ENCODE measurements around the gene CAPN7.

The CAPN7 gene

GRCh38 chr3:15255215-15255614, 49.2 kb downstream of the CAPN7 start:
- no peak overlapping the region for H2AFZ ChIP-seq (ENCODE audit: low read length)
- H3K4ac ChIP-seq (ENCODE audit: low read length): no peak overlapping the region
- no peak overlapping the region for H2AK5ac ChIP-seq (ENCODE audit: low read depth, low read length)
- H4K8ac ChIP-seq (ENCODE audit: low read depth, low read length): no peak overlapping the region
- H3K9me3 ChIP-seq (replicated peaks in 1 of 2; ENCODE audit: control insufficient read depth in 2 of 2, insufficient read depth in 1 of 2, low read depth in 1 of 2, low read length in 2 of 2): no peaks in the 10 kb centered on the region
- H3K14ac ChIP-seq (ENCODE audit: low read length): no peak overlapping the region
- no peak overlapping the region for H3K27ac ChIP-seq (replicated peaks; ENCODE audit: low read length)
- H2BK5ac ChIP-seq (ENCODE audit: low read length): no peak overlapping the region
- no peak overlapping the region for H2BK12ac ChIP-seq (ENCODE audit: low read length)
- H2BK120ac ChIP-seq (ENCODE audit: low read depth, low read length): no peak overlapping the region
- DNase-seq (ENCODE audit: low spot score): no peak
- H3K23ac ChIP-seq (ENCODE audit: low read depth, low read length, poor library complexity): no peak overlapping the region
- H3K9ac ChIP-seq (ENCODE audit: low read depth, low read length, poor library complexity): no peak overlapping the region
- no peak overlapping the region for H3K18ac ChIP-seq (ENCODE audit: low read length)
- H3K36me3 ChIP-seq (replicated peaks in 1 of 2; ENCODE audit: control insufficient read depth in 2 of 2, insufficient read depth in 2 of 2, low read length in 2 of 2): peaks cover 15 to 98% of the 10 kb centered on the region in 2 donors
- no peak overlapping the region for H4K91ac ChIP-seq (ENCODE audit: low read depth, low read length, poor library complexity)
- no CpG with 5 or more reads among the region's 2 CpGs for WGBS, 2 donors (ENCODE audit: extremely low coverage in 2 of 2, insufficient read length in 2 of 2, insufficient replicate concordance in 1 of 2)
- no peaks in the 10 kb centered on the region for H3K27me3 ChIP-seq (ENCODE audit: control insufficient read depth in 3 of 3, insufficient read depth in 3 of 3, low read depth in 1 of 3, low read length in 3 of 3)
- no peak overlapping the region for H3K4me3 ChIP-seq (ENCODE audit: low read length in 2 of 2)
- H2BK15ac ChIP-seq (ENCODE audit: low read length): no peak overlapping the region
- no peaks in the 10 kb centered on the region for H3K79me1 ChIP-seq (ENCODE audit: low read depth, low read length)
- no peaks in the 10 kb centered on the region for H3K4me1 ChIP-seq (ENCODE audit: control insufficient read depth in 2 of 2, insufficient read depth in 1 of 2, low read depth in 1 of 2, low read length in 2 of 2)
- H3K4me2 ChIP-seq (ENCODE audit: insufficient read depth, low read length, poor library complexity, severe bottlenecking): no peak overlapping the region

DNA sequence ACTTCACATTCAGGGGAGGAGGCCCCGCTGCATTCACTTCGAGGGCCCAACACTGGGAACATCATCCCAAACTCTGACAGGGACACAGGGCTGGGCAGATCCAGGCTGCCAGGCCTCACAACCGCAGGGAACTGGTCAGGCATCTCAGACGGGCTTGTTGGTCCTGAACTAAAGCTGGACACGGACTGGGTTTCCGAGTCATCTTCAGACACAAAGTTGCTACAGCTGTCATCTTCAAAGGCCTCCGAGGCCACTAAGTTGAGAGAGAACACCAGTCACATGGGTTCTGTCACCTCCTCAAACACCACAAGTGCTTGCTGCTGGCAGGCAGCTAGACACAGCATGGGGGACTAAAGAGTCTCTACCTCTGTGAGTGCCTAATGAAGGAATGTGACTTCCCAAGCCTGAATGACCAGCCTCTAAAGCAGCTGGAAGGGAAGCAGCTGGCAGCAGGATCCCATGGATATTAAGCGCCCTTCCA, 50.9 kb downstream of the CAPN7 start:
- no peak overlapping the region for H2BK12ac ChIP-seq (ENCODE audit: low read length)
- H4K8ac ChIP-seq (ENCODE audit: low read depth, low read length): no peak overlapping the region
- H4K91ac ChIP-seq (ENCODE audit: low read depth, low read length, poor library complexity): no peak overlapping the region
- H3K9me3 ChIP-seq (replicated peaks in 1 of 2; ENCODE audit: control insufficient read depth in 2 of 2, insufficient read depth in 1 of 2, low read depth in 1 of 2, low read length in 2 of 2): no peaks in the 10 kb centered on the region
- H3K18ac ChIP-seq (ENCODE audit: low read length): no peak overlapping the region
- no peak overlapping the region for H3K27ac ChIP-seq (replicated peaks; ENCODE audit: low read length)
- no peak overlapping the region for H3K4ac ChIP-seq (ENCODE audit: low read length)
- no peak overlapping the region for H2BK5ac ChIP-seq (ENCODE audit: low read length)
- no peak overlapping the region for H2AFZ ChIP-seq (ENCODE audit: low read length)
- H3K27me3 ChIP-seq (ENCODE audit: control insufficient read depth in 3 of 3, insufficient read depth in 3 of 3, low read depth in 1 of 3, low read length in 3 of 3): no peaks in the 10 kb centered on the region
- no CpG with 5 or more reads among the region's 8 CpGs for WGBS, 2 donors (ENCODE audit: extremely low coverage in 2 of 2, insufficient read length in 2 of 2, insufficient replicate concordance in 1 of 2)
- H3K4me3 ChIP-seq (ENCODE audit: low read length in 2 of 2): no peak overlapping the region
- no peaks in the 10 kb centered on the region for H3K4me1 ChIP-seq (ENCODE audit: control insufficient read depth in 2 of 2, insufficient read depth in 1 of 2, low read depth in 1 of 2, low read length in 2 of 2)
- no peak overlapping the region for H3K14ac ChIP-seq (ENCODE audit: low read length)
- H3K23ac ChIP-seq (ENCODE audit: low read depth, low read length, poor library complexity): no peak overlapping the region
- no peak for DNase-seq (ENCODE audit: low spot score)
- H2AK5ac ChIP-seq (ENCODE audit: low read depth, low read length): no peak overlapping the region
- no peaks in the 10 kb centered on the region for H3K79me1 ChIP-seq (ENCODE audit: low read depth, low read length)
- peak overlapping the region; percentile 72 for H3K9ac ChIP-seq (ENCODE audit: low read depth, low read length, poor library complexity)
- H3K4me2 ChIP-seq (ENCODE audit: insufficient read depth, low read length, poor library complexity, severe bottlenecking): no peak overlapping the region
- H2BK120ac ChIP-seq (ENCODE audit: low read depth, low read length): no peak overlapping the region
- H3K36me3 ChIP-seq (replicated peaks in 1 of 2; ENCODE audit: control insufficient read depth in 2 of 2, insufficient read depth in 2 of 2, low read length in 2 of 2): peaks cover 13 to 83% of the 10 kb centered on the region in 2 donors
- H2BK15ac ChIP-seq (ENCODE audit: low read length): no peak overlapping the region

GRCh38 chr3:15258720-15259119, 52.7 kb downstream of the CAPN7 start:
- H2BK12ac ChIP-seq (ENCODE audit: low read length): no peak overlapping the region
- no peaks in the 10 kb centered on the region for H3K9me3 ChIP-seq (replicated peaks in 1 of 2; ENCODE audit: control insufficient read depth in 2 of 2, insufficient read depth in 1 of 2, low read depth in 1 of 2, low read length in 2 of 2)
- no CpG with 5 or more reads among the region's 7 CpGs for WGBS, 2 donors (ENCODE audit: extremely low coverage in 2 of 2, insufficient read length in 2 of 2, insufficient replicate concordance in 1 of 2)
- H3K23ac ChIP-seq (ENCODE audit: low read depth, low read length, poor library complexity): no peak overlapping the region
- peaks cover 11 to 64% of the 10 kb centered on the region in 2 donors for H3K36me3 ChIP-seq (replicated peaks in 1 of 2; ENCODE audit: control insufficient read depth in 2 of 2, insufficient read depth in 2 of 2, low read length in 2 of 2)
- no peak overlapping the region for H4K8ac ChIP-seq (ENCODE audit: low read depth, low read length)
- H3K4me3 ChIP-seq (ENCODE audit: low read length in 2 of 2): no peak overlapping the region
- H3K9ac ChIP-seq (ENCODE audit: low read depth, low read length, poor library complexity): no peak overlapping the region
- H4K91ac ChIP-seq (ENCODE audit: low read depth, low read length, poor library complexity): no peak overlapping the region
- H2BK5ac ChIP-seq (ENCODE audit: low read length): no peak overlapping the region
- no peaks in the 10 kb centered on the region for H3K4me1 ChIP-seq (ENCODE audit: control insufficient read depth in 2 of 2, insufficient read depth in 1 of 2, low read depth in 1 of 2, low read length in 2 of 2)
- H2BK120ac ChIP-seq (ENCODE audit: low read depth, low read length): no peak overlapping the region
- no peak overlapping the region for H3K4ac ChIP-seq (ENCODE audit: low read length)
- no peak overlapping the region for H2AK5ac ChIP-seq (ENCODE audit: low read depth, low read length)
- no peak overlapping the region for H3K18ac ChIP-seq (ENCODE audit: low read length)
- DNase-seq (ENCODE audit: low spot score): no peak
- no peak overlapping the region for H2BK15ac ChIP-seq (ENCODE audit: low read length)
- H3K4me2 ChIP-seq (ENCODE audit: insufficient read depth, low read length, poor library complexity, severe bottlenecking): no peak overlapping the region
- no peaks in the 10 kb centered on the region for H3K79me1 ChIP-seq (ENCODE audit: low read depth, low read length)
- no peak overlapping the region for H3K14ac ChIP-seq (ENCODE audit: low read length)
- no peak overlapping the region for H2AFZ ChIP-seq (ENCODE audit: low read length)
- no peaks in the 10 kb centered on the region for H3K27me3 ChIP-seq (ENCODE audit: control insufficient read depth in 3 of 3, insufficient read depth in 3 of 3, low read depth in 1 of 3, low read length in 3 of 3)
- H3K27ac ChIP-seq (replicated peaks; ENCODE audit: low read length): no peak overlapping the region

- Histone ChIP-seq H3K9me3 (replicated peaks in 1 of 2; ENCODE audit: control insufficient read depth in 2 of 2, insufficient read depth in 1 of 2, low read depth in 1 of 2, low read length in 2 of 2) (no peaks in the 10 kb centered on the region), H3K9ac (ENCODE audit: low read depth, low read length, poor library complexity) (no peak overlapping the region), H2BK5ac (ENCODE audit: low read length) (no peak overlapping the region), H4K8ac (ENCODE audit: low read depth, low read length) (no peak overlapping the region), H3K4me2 (ENCODE audit: insufficient read depth, low read length, poor library complexity, severe bottlenecking) (no peak overlapping the region), H3K79me1 (ENCODE audit: low read depth, low read length) (no peaks in the 10 kb centered on the region), H3K23ac (ENCODE audit: low read depth, low read length, poor library complexity) (no peak overlapping the region), H3K4ac (ENCODE audit: low read length) (no peak overlapping the region), H3K14ac (ENCODE audit: low read length) (no peak overlapping the region), H3K27me3 (ENCODE audit: control insufficient read depth in 3 of 3, insufficient read depth in 3 of 3, low read depth in 1 of 3, low read length in 3 of 3) (no peaks in the 10 kb centered on the region), H3K27ac (replicated peaks; ENCODE audit: low read length) (no peak overlapping the region), H2BK120ac (ENCODE audit: low read depth, low read length) (no peak overlapping the region), H3K4me3 (ENCODE audit: low read length in 2 of 2) (no peak overlapping the region), H2AFZ (ENCODE audit: low read length) (no peak overlapping the region), H3K18ac (ENCODE audit: low read length) (no peak overlapping the region), H3K36me3 (replicated peaks in 1 of 2; ENCODE audit: control insufficient read depth in 2 of 2, insufficient read depth in 2 of 2, low read length in 2 of 2) (peaks cover 11 to 46% of the 10 kb centered on the region in 2 donors), H4K91ac (ENCODE audit: low read depth, low read length, poor library complexity) (no peak overlapping the region), H2AK5ac (ENCODE audit: low read depth, low read length) (no peak overlapping the region), H3K4me1 (ENCODE audit: control insufficient read depth in 2 of 2, insufficient read depth in 1 of 2, low read depth in 1 of 2, low read length in 2 of 2) (no peaks in the 10 kb centered on the region), H2BK15ac (ENCODE audit: low read length) (no peak overlapping the region), H2BK12ac (ENCODE audit: low read length) (no peak overlapping the region)
- no peak for DNase-seq (ENCODE audit: low spot score)
- WGBS, 2 donors (ENCODE audit: extremely low coverage in 2 of 2, insufficient read length in 2 of 2, insufficient replicate concordance in 1 of 2): no CpG with 5 or more reads among the region's 4 CpGs
These were observed 54.5 kb downstream of the CAPN7 start for GRCh38 chr3:15260531-15260930.

All from neuronal stem cell (in vitro differentiated cells).